ENCODE data around the gene PIGQ.

PIGQ gene

GRCh38 chr16:606656-607307 is 37.0 kb downstream of the PIGQ start:
- POLR2A ChIA-PET = no interaction called here
- CTCF ChIA-PET = no interaction called here
- TF ChIP-seq CTCF (IDR thresholded peaks at IDR 0.05; ENCODE audit: control extremely low read depth, extremely low read depth, low read depth, missing control alignments) = no peak
- no peak for DNase-seq (ENCODE audit: extremely low spot score)

- no peak for TF ChIP-seq CTCF (IDR thresholded peaks at IDR 0.05; ENCODE audit: control extremely low read depth, extremely low read depth, low read depth, missing control alignments)
- CTCF ChIA-PET = interaction anchor here (1.1 kb wide), 1 partner anchor 9 kb away, joined by 3 read pairs; no protein-coding TSS in a partner anchor
- DNase-seq (ENCODE audit: extremely low spot score) = no peak
- POLR2A ChIA-PET = no interaction called here
Observed at GRCh38 chr16:608019-608418, 38.3 kb downstream of the PIGQ start.

GRCh38 chr16:609316-609715 is 39.5 kb downstream of the PIGQ start:
- CTCF ChIA-PET = interaction anchor here (1.1 to 1.5 kb wide), 2 partner anchors 10 to 11 kb away, joined by 3 to 6 read pairs; no protein-coding TSS in a partner anchor
- no peak for TF ChIP-seq CTCF (IDR thresholded peaks at IDR 0.05; ENCODE audit: control extremely low read depth, extremely low read depth, low read depth, missing control alignments)

GRCh38 chr16:609984-610383 is 40.2 kb downstream of the PIGQ start:
- no peak for TF ChIP-seq CTCF (IDR thresholded peaks at IDR 0.05; ENCODE audit: control extremely low read depth, extremely low read depth, low read depth, missing control alignments)
- ChIA-PET CTCF (interaction anchor here (1.1 to 1.5 kb wide), 2 partner anchors 11 kb away, joined by 6 read pairs; no protein-coding TSS in a partner anchor), POLR2A (no interaction called here)
- no peak for DNase-seq (ENCODE audit: extremely low spot score)

More at GRCh38 chr16:609316-609715, 39.5 kb downstream of the PIGQ start:
- POLR2A ChIA-PET = no interaction called here
- no peak for DNase-seq (ENCODE audit: extremely low spot score)

- no peak for DNase-seq (ENCODE audit: extremely low spot score)
- peak; percentile 30 for TF ChIP-seq CTCF (IDR thresholded peaks at IDR 0.05; ENCODE audit: control extremely low read depth, extremely low read depth, low read depth, missing control alignments)
- ChIA-PET POLR2A (no interaction called here), CTCF (interaction anchor here (0.7 to 1.5 kb wide), 3 partner anchors 10 to 12 kb away, joined by 4 to 6 read pairs (median 6); no protein-coding TSS in a partner anchor)
Observed at GRCh38 chr16:610513-611381, 41.0 kb downstream of the PIGQ start.

- ChIA-PET POLR2A (no interaction called here), CTCF (no interaction called here)
- TF ChIP-seq CTCF (IDR thresholded peaks at IDR 0.05; ENCODE audit: control extremely low read depth, extremely low read depth, low read depth, missing control alignments) = no peak
- DNase-seq (ENCODE audit: extremely low spot score) = no peak
Observed at GRCh38 chr16:615122-615521, 45.4 kb downstream of the PIGQ start.

Measured in GM10248 (cell line).